Lower leg skin (tissue), 3 donors: ENCODE results near the gene TCP10L.

Experiments used
- POLR2A ChIP-seq, 2 donors: fragments of 450-650 bp; IDR thresholded peaks; one replicate each; pipeline ENCODE4 v1.6.1; 2016 to 2017; ENCODE audit warnings: antibody characterized with exemption in 2 of 2, mild to moderate bottlenecking in 1 of 2, moderate library complexity in 1 of 2
- TF ChIP-seq, protein P1 (sequence below), 3 donors: fragments of 450-650 bp; IDR thresholded peaks; one replicate each; pipeline ENCODE4 v1.5.1; 2016; ENCODE audit warnings: antibody characterized with exemption in 3 of 3, mild to moderate bottlenecking in 3 of 3, moderate library complexity in 2 of 3

DNA sequence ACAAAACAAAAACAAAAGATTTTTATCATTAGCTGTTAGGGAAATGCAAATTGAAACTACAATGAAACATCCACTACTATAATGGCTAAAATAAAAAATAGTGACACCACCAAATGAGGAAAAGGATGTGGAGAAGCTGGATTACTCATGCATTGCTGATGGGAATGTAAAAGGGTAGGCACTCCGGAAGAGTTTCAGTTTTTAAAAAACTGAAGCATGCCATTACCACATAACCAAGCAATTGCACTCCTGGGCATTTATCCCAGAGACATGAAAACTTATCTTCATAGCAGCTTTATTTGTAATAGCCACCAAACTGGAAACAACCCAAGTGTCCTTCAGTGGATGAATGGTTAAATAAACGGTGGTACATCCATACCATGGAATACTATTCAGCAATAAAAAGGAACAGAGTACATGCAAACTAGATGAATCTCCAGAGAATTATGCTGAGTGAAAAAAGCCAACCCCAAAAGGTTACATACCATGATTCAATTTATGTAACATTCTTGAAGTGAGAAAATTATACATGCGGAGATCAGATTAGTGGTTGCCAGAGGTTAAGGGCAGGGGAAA, 41.4 kb upstream of the TCP10L start:
- TF ChIP-seq POLR2A (IDR thresholded peaks at IDR 0.05), result no peak
- TF ChIP-seq, protein P1, sequence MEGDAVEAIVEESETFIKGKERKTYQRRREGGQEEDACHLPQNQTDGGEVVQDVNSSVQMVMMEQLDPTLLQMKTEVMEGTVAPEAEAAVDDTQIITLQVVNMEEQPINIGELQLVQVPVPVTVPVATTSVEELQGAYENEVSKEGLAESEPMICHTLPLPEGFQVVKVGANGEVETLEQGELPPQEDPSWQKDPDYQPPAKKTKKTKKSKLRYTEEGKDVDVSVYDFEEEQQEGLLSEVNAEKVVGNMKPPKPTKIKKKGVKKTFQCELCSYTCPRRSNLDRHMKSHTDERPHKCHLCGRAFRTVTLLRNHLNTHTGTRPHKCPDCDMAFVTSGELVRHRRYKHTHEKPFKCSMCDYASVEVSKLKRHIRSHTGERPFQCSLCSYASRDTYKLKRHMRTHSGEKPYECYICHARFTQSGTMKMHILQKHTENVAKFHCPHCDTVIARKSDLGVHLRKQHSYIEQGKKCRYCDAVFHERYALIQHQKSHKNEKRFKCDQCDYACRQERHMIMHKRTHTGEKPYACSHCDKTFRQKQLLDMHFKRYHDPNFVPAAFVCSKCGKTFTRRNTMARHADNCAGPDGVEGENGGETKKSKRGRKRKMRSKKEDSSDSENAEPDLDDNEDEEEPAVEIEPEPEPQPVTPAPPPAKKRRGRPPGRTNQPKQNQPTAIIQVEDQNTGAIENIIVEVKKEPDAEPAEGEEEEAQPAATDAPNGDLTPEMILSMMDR (IDR thresholded peaks at IDR 0.05), result no peak
